HG03457 (cell line): ENCODE measurements around the gene KPNA5.

Source experiments
- ATAC-seq: cut with Tn5 transposase; IDR thresholded peaks from one replicate; pipeline ENCODE4 v1.9.1; 2021; ENCODE audit warnings: moderate number of reproducible peaks; ENCODE audit not compliant: unreplicated experiment

The KPNA5 gene

DNA sequence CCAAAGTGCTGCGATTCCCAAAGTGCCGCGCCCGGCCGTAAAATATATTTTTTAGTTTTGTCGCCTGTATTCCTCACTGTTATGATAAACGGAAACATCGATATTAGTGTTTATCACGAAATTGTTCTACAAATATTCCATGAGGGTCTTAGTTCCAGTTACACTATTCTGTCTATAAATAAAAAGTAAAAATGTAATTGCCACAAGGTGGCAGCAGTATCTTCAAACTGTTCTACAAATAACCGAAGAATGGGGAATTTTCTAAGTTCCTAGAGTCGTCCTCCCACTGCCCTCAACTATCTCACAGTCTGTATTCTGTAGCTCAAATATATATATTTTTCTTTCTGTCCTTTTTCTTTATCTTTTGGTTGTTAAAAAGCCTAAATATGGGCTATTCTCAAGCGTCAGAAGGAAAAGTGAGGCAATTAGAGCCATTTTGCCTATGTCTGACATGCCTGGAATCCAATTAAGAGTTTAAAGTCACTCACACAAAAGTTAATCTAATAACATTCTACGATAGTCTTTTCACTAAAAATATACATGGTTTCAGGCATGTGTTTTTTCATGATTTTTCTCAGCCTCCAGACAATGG, 98.7 kb downstream of the KPNA5 start:
- no peak for ATAC-seq

GRCh38 chr6:116783852-116784251, 102.8 kb downstream of the KPNA5 start:
- no peak for ATAC-seq
